Natural killer cell treated with Interleukin-12 subunit alpha and Interleukin-12 subunit beta and Interleukin-15 and Interleukin-18, amount 100 ng/mL, for 72 hours (primary cell): Measurements from ENCODE around the gene TRABD. TPM values are rescaled to one million over a fixed set of nuclear protein-coding genes. Genes with fewer than 3 reads are reported as not detected.
A peak's percentile ranks its signal among the peaks of the same experiment; 100 is the strongest.
"Not testable (repeated sequence)": the region's sequence is repeated elsewhere in the genome, so short reads cannot be mapped to it uniquely, and the experiment has no call there.

Source experiments
- ATAC-seq, 2 donors: fragments of 150-1000 bp; cut with Tn5 transposase in 1 of 2; sonication (Bioruptor Pico), chemical (Tn5 transposase) in 1 of 2; 2 replicates each; pipeline ENCODE4 v1.10.0; 2021
- DNase-seq: peaks from one replicate; pipeline ENCODE4 v3.0.0; 2022; ENCODE audit warnings: low spot score
- H3K27ac Mint-ChIP-seq, 2 donors: 1 replicate in 1 of 2; 2 replicates in 1 of 2; pipeline ENCODE4 v1.8.0; 2022; ENCODE audit warnings: mixed read lengths in 2 of 2, mild to moderate bottlenecking in 1 of 2, moderate library complexity in 1 of 2
- H3K27me3 Mint-ChIP-seq, 2 donors: 1 replicate in 1 of 2; 2 replicates in 1 of 2; pipeline ENCODE4 v1.8.0; 2022; ENCODE audit warnings: mixed read lengths in 2 of 2
- H3K36me3 Mint-ChIP-seq: one replicate; pipeline ENCODE4 v1.8.0; 2022; ENCODE audit warnings: mixed read lengths
- H3K4me1 Mint-ChIP-seq, 2 donors: 1 replicate in 1 of 2; 2 replicates in 1 of 2; pipeline ENCODE4 v1.8.0; 2022; ENCODE audit warnings: low read depth in 2 of 2, mixed read lengths in 2 of 2, mild to moderate bottlenecking in 1 of 2
- H3K4me3 Mint-ChIP-seq: one replicate; pipeline ENCODE4 v1.8.0; 2022; ENCODE audit warnings: mixed read lengths
- H3K9me3 Mint-ChIP-seq: 2 replicates; pipeline ENCODE4 v1.8.0; 2022; ENCODE audit warnings: mixed read lengths
- total RNA-seq, 2 donors: library from RNA; stranded (reverse); gene quantifications; one replicate each; pipeline ENCODE4 v1.2.3, GENCODE V29; 2022

Gene TRABD
- total RNA-seq, 2 donors from 2014 or later: 71.0 to 139 TPM

DNA sequence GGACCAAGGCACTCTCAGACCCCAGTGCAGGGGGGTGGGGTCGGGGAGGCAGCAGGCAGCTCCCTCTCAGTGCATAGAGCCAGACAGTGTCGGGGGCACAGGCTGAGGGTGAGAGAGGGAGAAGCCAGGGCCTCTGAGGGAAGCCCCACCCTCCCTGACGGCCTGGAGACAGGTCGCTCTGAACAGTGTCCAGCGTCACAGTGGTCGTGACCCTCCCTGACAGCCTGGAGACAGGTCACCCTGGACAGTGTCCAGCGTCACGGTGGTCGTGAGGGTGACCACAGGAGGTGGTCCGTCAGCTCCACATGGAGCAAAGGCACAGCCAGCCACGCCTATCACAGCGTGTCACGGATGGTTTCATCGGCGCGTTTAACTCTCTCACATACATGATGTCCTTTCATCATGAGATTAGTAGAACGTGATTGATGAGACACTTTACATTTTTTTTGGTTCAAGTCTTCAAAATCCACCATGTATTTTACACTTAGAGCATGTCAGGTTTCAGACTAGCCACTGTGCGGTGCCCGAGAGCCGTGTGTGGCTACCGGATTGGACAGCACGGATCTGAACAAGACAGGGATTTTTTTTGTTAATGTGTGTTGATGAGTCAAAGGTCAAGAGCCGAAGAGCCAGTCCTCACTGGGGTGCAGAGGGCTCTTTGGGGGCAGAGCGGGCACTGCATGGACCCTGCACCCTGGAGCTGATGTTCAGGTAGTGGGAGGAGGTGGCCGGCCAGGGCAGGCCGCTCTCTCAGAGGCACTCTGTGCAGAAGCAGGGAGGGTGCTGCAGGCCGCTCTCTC, 39.1 kb upstream of the TRABD start:
- H3K9me3 Mint-ChIP-seq: no peaks in the 10 kb centered on the region
- H3K36me3 Mint-ChIP-seq: no peaks in the 10 kb centered on the region
- H3K4me1 Mint-ChIP-seq: peaks cover 0 to 4% of the 10 kb centered on the region in 2 donors
- no peak overlapping the region for H3K27ac Mint-ChIP-seq
- H3K4me3 Mint-ChIP-seq: no peak overlapping the region
- ATAC-seq: no peak
- DNase-seq: no peak
- H3K27me3 Mint-ChIP-seq: peaks cover 0 to 2% of the 10 kb centered on the region in 2 donors

DNA sequence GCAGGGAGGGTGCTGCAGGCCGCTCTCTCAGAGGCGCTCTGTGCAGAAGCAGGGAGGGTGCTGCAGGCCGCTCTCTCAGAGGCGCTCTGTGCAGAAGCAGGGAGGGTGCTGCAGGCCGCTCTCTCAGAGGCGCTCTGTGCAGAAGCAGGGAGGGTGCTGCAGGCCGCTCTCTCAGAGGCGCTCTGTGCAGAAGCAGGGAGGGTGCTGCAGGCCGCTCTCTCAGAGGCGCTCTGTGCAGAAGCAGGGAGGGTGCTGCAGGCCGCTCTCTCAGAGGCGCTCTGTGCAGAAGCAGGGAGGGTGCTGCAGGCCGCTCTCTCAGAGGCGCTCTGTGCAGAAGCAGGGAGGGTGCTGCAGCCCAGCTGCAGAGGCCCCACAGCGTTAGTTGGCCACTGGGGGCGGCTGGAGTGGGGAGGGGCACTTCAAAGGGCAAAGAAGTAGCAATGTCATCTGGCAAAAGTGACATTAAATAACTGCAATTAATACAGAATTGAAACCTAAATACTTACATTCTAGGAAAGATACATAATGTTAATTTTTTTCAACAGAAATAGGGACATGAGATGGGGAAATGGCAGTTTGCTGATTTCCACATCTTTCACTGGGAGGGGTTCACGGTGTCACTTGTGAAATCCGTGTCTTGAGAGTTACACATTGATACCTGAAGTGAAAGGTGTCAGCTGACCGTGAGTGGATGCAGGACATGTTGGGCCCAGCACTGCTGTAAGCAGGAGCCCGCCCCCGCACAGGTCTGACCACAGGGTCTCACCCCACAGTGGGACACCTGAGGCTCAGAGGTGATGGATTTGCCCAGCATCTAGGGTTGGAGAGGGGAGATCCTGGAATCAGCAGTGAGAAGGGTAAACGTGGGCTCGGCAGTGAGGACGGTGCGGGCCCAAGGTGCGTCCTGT, 38.2 kb upstream of the TRABD start:
- not testable (repeated sequence) for H3K36me3 Mint-ChIP-seq, H3K27ac Mint-ChIP-seq, H3K9me3 Mint-ChIP-seq, H3K4me1 Mint-ChIP-seq, H3K27me3 Mint-ChIP-seq, H3K4me3 Mint-ChIP-seq, ATAC-seq, DNase-seq

DNA sequence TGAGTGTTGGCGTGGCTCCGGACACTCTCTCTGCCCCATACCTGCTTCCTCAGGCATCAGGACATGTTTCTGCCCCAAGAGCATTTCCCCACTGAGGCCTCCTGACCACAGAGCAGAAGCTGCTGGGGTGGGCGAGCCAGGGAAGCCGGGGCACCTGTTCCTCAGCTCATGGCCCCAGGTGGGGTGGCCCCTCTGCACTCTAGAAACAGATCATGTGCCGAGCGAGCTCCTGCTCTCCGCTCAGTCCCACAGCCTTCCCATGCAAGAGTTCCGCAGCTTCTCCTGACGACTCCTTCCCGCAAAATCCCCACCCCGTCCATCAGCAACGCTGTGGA, 37.6 kb upstream of the TRABD start:
- Mint-ChIP-seq H3K4me1 (peaks cover 0 to 4% of the 10 kb centered on the region in 2 donors), H3K27me3 (no peaks in the 10 kb centered on the region), H3K27ac (no peak overlapping the region), H3K9me3 (no peaks in the 10 kb centered on the region), H3K4me3 (no peak overlapping the region), H3K36me3 (no peaks in the 10 kb centered on the region)
- ATAC-seq: no peak
- DNase-seq: no peak

DNA sequence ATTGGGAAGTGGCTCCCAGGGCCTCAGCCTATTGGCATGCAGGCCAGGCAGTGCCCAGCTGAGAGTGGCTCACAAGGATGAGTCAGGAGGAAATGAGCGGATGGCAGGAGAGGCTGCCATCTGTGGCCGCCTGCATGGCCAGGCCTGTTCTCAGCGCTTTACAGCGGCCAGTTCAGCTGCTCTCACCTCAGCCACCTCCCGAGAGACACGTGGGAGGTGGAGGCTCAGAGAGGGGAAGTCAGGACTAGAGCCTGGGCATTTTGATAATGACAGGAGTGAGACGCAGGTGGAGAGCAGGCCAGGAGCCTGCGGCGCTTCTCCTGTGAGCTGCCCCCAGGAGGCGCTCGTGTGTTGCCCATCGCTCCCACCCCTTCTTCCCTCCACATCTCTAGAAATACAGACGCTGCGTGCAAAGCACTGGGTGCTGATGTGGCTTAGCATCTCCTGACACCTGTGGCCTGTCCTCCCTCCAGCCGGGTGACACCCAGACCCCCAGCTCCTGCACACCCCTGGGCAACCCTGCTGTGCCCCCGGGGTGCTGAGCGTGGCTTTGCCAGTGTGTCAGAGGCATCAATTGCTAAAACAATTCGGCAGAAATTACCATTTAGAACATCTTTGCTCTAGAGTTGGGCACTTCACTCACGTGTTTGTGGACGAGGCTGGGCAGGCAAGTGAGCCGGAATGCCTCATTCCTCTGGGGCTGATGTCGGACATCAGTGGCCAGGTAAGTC, 36.6 kb upstream of the TRABD start:
- Mint-ChIP-seq H3K9me3 (no peaks in the 10 kb centered on the region), H3K27me3 (no peaks in the 10 kb centered on the region), H3K4me1 (peaks cover 0 to 4% of the 10 kb centered on the region in 2 donors), H3K36me3 (no peaks in the 10 kb centered on the region), H3K4me3 (no peak overlapping the region), H3K27ac (no peak overlapping the region)
- peak; percentile 82 to 85 for ATAC-seq
- DNase-seq: peak; percentile 73

DNA sequence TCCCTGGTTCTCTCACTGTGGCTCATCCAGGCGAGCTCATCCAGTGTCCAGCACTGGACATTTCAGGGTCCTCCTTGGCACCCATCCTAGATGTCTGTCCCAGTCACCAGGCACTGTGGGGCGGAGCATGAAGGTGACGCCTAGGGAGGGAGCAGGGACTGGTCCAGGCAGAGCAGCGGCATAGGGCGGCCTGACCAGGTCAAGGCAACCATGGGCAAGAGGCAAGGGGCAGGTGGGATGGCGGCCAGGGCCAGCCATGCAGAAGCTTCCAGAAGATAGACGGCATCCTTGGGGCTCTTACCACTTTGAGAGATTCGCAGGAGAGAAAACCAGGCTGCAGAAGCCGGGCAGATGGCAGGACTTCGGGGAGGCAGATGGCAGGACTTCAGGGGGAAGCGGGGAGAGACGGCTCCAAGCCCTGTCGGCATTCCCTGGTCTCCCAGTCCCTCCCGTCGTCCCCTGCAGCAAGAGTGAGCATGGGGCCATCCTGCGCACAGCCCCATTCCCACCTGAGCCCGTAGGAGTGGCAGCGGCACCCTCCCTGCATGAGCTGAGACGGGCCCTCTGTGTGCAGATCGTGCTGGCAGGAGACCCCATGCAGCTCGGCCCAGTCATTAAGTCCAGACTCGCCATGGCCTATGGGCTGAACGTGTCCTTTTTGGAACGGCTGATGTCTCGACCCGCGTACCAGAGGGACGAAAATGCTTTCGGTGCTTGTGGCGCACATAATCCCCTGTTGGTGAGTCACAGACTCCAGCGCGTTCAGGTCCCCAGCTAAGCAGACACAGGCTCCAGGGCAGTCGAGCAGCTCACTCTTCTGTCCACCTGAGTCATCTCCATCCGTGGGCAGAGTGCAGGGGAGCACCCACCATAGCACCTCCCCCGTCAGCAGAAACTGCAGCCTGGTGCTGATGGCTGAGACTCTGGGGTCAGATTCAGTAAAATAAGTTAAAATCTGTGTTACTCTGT, 35.3 kb upstream of the TRABD start:
- H3K4me3 Mint-ChIP-seq: no peak overlapping the region
- H3K36me3 Mint-ChIP-seq: no peaks in the 10 kb centered on the region
- no peak overlapping the region for H3K27ac Mint-ChIP-seq
- DNase-seq: no peak
- H3K4me1 Mint-ChIP-seq: peaks cover 0 to 4% of the 10 kb centered on the region in 2 donors
- no peaks in the 10 kb centered on the region for H3K9me3 Mint-ChIP-seq
- H3K27me3 Mint-ChIP-seq: no peaks in the 10 kb centered on the region
- ATAC-seq: no peak

DNA sequence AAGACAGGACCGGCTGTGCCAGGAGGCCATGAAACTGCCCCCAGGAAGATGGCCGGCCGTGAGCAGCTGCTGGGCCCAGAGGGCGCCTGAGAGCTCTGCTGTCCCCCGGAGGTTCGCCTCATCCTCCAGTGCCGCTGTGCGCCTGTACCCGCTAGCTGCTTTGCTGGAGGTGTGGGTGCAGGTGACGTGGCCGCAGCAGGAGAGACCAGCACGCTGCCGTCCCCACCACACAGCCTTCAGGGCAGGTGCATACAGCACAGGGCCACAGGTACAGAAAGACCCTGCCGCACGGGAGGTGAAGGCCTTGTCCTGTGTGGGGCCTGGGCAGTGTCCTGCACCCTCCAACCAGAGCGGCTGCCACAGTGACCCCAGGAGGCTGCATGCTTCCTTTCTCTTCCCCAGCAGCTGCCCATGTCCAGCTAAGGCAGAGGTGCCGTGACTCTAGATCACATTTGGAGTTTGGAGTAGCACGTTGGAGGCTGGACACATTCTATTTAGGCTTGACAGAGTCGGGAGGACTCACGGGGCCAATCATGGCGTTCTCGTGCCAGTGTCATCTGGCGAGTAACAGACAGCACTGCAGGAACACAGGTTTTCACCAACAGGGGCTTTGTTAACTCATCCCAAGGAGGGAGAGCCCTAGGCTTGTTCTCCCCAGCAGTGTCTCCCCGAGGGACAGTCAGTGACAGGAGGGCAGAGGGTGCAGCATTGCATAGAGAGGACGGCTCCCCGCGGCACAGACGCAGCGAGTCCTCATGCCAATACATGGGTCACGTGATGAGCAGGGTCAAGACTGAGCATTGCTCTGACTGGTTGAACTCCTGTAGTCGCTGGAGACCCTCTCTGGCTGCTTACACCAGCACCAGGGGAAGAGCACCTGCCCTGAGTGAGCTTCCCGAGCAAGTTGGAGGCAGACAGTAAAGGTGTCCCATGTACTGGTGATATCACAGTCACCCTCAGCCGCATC, 33.9 kb upstream of the TRABD start:
- Mint-ChIP-seq H3K36me3 (no peaks in the 10 kb centered on the region), H3K4me3 (no peak overlapping the region), H3K27ac (no peak overlapping the region), H3K4me1 (peaks cover 0 to 2% of the 10 kb centered on the region in 2 donors), H3K9me3 (no peaks in the 10 kb centered on the region), H3K27me3 (no peaks in the 10 kb centered on the region)
- DNase-seq (no peak), ATAC-seq (no peak)

DNA sequence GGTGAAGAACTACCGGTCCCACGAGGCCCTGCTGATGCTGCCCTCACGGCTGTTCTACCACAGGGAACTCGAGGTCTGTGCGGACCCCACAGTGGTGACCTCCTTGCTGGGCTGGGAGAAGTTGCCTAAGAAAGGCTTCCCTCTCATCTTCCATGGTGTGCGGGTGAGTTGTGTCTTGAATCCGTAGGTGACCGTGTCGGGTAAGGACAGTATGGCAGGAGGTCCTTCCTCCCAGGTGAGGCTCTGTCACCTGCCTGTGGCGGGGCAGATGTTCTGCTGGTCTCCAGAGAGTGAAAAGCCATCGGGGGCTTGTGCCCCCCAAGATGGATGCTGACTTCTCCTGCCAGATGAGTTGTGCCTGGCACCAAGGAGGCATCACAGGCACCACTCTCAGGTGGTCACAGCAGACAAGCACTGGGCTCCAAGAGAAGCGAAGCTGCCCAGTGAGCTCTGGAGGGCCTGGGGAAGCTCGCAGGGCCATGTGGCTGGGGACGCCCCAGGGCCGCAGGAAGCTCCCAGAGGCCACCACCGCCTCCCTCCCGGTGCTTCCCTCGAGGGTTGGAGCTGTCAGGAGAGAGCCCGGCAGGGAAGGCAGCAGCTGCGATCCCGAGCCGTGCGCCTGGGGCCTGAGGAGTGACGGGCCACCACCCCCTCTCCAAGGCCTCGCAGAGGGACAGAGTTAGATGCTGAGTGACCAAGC, 32.5 kb upstream of the TRABD start:
- no peaks in the 10 kb centered on the region for H3K36me3 Mint-ChIP-seq
- ATAC-seq (no peak), DNase-seq (no peak)
- H3K27ac Mint-ChIP-seq: no peak overlapping the region
- peaks cover 0 to 2% of the 10 kb centered on the region in 2 donors for H3K4me1 Mint-ChIP-seq
- H3K27me3 Mint-ChIP-seq: peaks cover 2 to 7% of the 10 kb centered on the region in 2 donors
- no peak overlapping the region for H3K4me3 Mint-ChIP-seq
- no peaks in the 10 kb centered on the region for H3K9me3 Mint-ChIP-seq

DNA sequence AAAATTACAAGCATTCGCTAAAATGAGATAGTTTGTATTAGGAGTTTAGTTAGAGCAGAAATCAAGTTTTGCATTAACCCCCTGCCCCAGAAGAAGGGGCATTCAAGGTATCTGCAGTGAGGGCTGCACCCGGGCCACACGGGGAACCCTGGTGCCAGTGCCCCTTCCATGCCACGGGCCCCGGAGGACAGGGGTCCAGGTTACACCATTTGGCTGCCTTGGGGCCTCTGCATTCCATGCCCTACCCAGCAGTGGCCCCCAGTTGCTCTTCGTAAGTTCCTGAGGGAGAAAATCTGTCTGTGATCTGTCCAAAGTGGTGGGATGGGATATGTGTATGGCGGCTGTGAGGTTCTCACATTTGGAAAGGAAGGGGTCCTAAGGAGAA, 32.0 kb upstream of the TRABD start:
- no peaks in the 10 kb centered on the region for H3K9me3 Mint-ChIP-seq
- DNase-seq (no peak), ATAC-seq (no peak)
- no peaks in the 10 kb centered on the region for H3K36me3 Mint-ChIP-seq
- no peak overlapping the region for H3K4me3 Mint-ChIP-seq
- H3K27me3 Mint-ChIP-seq: peaks cover 5 to 7% of the 10 kb centered on the region in 2 donors
- peaks cover 0 to 2% of the 10 kb centered on the region in 2 donors for H3K4me1 Mint-ChIP-seq
- H3K27ac Mint-ChIP-seq: no peak overlapping the region

DNA sequence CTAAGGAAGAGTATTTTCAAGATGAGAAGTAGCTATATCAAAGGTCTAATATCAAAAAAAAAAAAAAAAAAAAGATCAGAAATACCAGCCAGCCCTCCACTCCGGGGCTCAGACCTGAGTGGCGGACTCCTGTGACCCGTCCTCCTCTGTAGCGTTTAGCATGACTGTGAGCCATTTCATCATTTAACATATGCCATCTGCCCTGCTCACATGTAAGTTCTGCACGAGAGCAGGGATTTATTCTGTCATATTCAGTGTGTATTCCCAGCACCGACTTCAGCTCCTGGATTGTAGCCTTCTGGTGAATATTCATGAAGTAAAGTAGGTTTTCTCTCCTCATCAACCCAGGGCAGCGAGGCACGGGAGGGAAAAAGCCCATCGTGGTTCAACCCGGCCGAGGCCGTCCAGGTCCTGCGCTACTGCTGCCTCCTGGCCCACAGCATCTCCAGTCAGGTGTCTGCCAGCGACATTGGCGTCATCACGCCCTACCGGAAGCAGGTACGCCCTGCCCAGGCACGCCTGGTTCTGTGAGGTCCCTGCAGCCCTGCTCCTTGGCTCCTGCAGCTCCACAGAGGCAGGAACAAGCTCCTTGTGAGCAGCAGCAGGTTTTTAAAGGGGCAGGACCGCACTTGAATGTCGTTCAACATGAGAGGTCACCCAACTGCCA, 27.9 kb upstream of the TRABD start:
- no peaks in the 10 kb centered on the region for H3K4me1 Mint-ChIP-seq
- H3K27me3 Mint-ChIP-seq: peaks cover 8 to 12% of the 10 kb centered on the region in 2 donors
- DNase-seq: no peak
- ATAC-seq: no peak
- H3K9me3 Mint-ChIP-seq: no peaks in the 10 kb centered on the region
- H3K27ac Mint-ChIP-seq: no peak overlapping the region
- H3K36me3 Mint-ChIP-seq: no peaks in the 10 kb centered on the region
- H3K4me3 Mint-ChIP-seq: no peak overlapping the region

DNA sequence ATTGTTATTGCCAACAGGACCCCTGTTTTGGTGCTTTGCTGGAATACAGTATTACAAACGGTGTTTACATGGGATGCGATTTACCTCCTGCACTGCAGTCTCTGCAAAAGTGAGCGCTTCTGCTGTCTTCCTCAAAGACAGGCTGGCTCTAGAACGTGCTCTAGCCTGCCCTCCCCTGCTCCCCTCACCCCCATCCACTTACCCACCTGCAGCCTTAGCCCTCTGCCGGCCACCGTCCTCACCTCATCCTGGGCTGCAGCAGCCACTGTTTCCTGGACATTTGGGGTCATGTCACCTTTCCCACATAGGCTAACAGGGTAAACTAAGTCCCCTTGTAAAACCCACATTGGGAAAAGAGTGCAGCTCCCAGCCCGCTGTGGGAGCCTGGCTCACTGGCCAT, 24.8 kb upstream of the TRABD start:
- H3K36me3 Mint-ChIP-seq: no peaks in the 10 kb centered on the region
- no peaks in the 10 kb centered on the region for H3K9me3 Mint-ChIP-seq
- ATAC-seq (no peak), DNase-seq (no peak)
- H3K27me3 Mint-ChIP-seq: peaks cover 8 to 12% of the 10 kb centered on the region in 2 donors
- no peak overlapping the region for H3K27ac Mint-ChIP-seq
- no peak overlapping the region for H3K4me3 Mint-ChIP-seq
- no peaks in the 10 kb centered on the region for H3K4me1 Mint-ChIP-seq
